ENCODE measurements around the gene FIG4. TPM values are rescaled to one million over a fixed set of nuclear protein-coding genes. Genes with fewer than 3 reads are reported as not detected.

FIG4 gene
- total RNA-seq, 1 donor from 2014 or later: 8.0 TPM

GRCh38 chr6:109715616-109716015 lies 24.5 kb downstream of the FIG4 start:
- Histone ChIP-seq H3K36me3 (peaks cover 24% of the 10 kb centered on the region), H3K4me1 (no peaks in the 10 kb centered on the region), H3K4me3 (no peak overlapping the region), H3K9me3 (replicated peaks) (no peaks in the 10 kb centered on the region), H3K27me3 (ENCODE audit: low read depth) (no peaks in the 10 kb centered on the region), H3K27ac (replicated peaks) (no peak overlapping the region)
- DNase-seq: no peak
- TF ChIP-seq CTCF (IDR thresholded peaks at IDR 0.05; ENCODE audit: borderline replicate concordance): no peak
- intact Hi-C loops (cut with micrococcal nuclease): loop anchor here (10.0 kb wide), 1 partner anchor 69 kb away; no protein-coding TSS in a partner anchor

- H3K36me3 ChIP-seq: peaks cover 24% of the 10 kb centered on the region
- TF ChIP-seq CTCF (IDR thresholded peaks at IDR 0.05; ENCODE audit: borderline replicate concordance): no peak
- intact Hi-C loops (cut with micrococcal nuclease): loop anchor here (10.0 kb wide), 1 partner anchor 67 kb away; no protein-coding TSS in a partner anchor
- no peaks in the 10 kb centered on the region for H3K9me3 ChIP-seq (replicated peaks)
- no peak overlapping the region for H3K4me3 ChIP-seq
- H3K4me1 ChIP-seq: peaks cover 14% of the 10 kb centered on the region
- H3K27me3 ChIP-seq (ENCODE audit: low read depth): no peaks in the 10 kb centered on the region
- no peak for DNase-seq
- no peak overlapping the region for H3K27ac ChIP-seq (replicated peaks)
Measured at GRCh38 chr6:109717971-109718370, 26.9 kb downstream of the FIG4 start.

- peaks cover 14% of the 10 kb centered on the region for H3K4me1 ChIP-seq
- DNase-seq: no peak
- H3K27me3 ChIP-seq (ENCODE audit: low read depth): no peaks in the 10 kb centered on the region
- TF ChIP-seq CTCF (IDR thresholded peaks at IDR 0.05; ENCODE audit: borderline replicate concordance): no peak
- intact Hi-C loops (cut with micrococcal nuclease): loop anchor here (10.0 kb wide), 1 partner anchor 66 kb away; no protein-coding TSS in a partner anchor
- no peak overlapping the region for H3K27ac ChIP-seq (replicated peaks)
- no peaks in the 10 kb centered on the region for H3K9me3 ChIP-seq (replicated peaks)
- H3K36me3 ChIP-seq: peaks cover 24% of the 10 kb centered on the region
- no peak overlapping the region for H3K4me3 ChIP-seq
Measured at GRCh38 chr6:109718991-109719390, 27.9 kb downstream of the FIG4 start.

GRCh38 chr6:109720311-109720710 lies 29.2 kb downstream of the FIG4 start:
- H3K4me3 ChIP-seq: no peak overlapping the region
- no peaks in the 10 kb centered on the region for H3K9me3 ChIP-seq (replicated peaks)
- no peak for TF ChIP-seq CTCF (IDR thresholded peaks at IDR 0.05; ENCODE audit: borderline replicate concordance)
- no peaks in the 10 kb centered on the region for H3K27me3 ChIP-seq (ENCODE audit: low read depth)
- DNase-seq: no peak
- intact Hi-C loops (cut with micrococcal nuclease): no loop called here
- no peak overlapping the region for H3K27ac ChIP-seq (replicated peaks)
- peaks cover 24% of the 10 kb centered on the region for H3K36me3 ChIP-seq
- peaks cover 14% of the 10 kb centered on the region for H3K4me1 ChIP-seq

DNA sequence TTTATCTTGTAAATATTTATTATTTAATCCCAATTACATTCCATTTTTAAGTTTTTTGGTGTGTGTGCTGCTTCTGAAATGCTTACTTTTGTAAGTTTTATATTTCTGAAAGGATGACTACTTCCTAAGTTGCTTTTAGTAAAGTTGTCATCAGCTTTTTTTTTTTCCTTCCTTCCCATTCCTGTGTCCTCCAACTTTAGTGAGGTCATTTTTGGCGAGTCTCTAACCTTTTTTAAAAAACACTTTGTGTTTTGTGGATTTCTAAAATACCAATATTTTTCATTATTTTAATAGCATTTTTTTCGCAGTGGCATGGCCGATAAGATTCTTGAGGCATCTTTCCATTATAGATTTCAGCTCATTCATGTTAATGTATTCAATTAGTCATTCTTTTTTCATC lies 30.9 kb downstream of the FIG4 start:
- intact Hi-C loops (cut with micrococcal nuclease): no loop called here
- no peak overlapping the region for H3K27ac ChIP-seq (replicated peaks)
- no peaks in the 10 kb centered on the region for H3K27me3 ChIP-seq (ENCODE audit: low read depth)

More for the DNA sequence above, 30.9 kb downstream of the FIG4 start:
- Histone ChIP-seq H3K4me1 (peaks cover 14% of the 10 kb centered on the region), H3K4me3 (no peak overlapping the region), H3K9me3 (replicated peaks) (no peaks in the 10 kb centered on the region), H3K36me3 (peaks cover 16% of the 10 kb centered on the region)
- no peak for TF ChIP-seq CTCF (IDR thresholded peaks at IDR 0.05; ENCODE audit: borderline replicate concordance)
- DNase-seq: no peak

All from left ventricle myocardium inferior (tissue), 1 donor.